Measurements from ENCODE around the gene MCF2. TPM values are rescaled to one million over a fixed set of nuclear protein-coding genes. Genes with fewer than 3 reads are reported as not detected.
"Not testable (repeated sequence)": the region's sequence is repeated elsewhere in the genome, so short reads cannot be mapped to it uniquely, and the experiment has no call there.

MCF2 gene
- total RNA-seq, 1 experiment from 2014 or later: 0.15 TPM

DNA sequence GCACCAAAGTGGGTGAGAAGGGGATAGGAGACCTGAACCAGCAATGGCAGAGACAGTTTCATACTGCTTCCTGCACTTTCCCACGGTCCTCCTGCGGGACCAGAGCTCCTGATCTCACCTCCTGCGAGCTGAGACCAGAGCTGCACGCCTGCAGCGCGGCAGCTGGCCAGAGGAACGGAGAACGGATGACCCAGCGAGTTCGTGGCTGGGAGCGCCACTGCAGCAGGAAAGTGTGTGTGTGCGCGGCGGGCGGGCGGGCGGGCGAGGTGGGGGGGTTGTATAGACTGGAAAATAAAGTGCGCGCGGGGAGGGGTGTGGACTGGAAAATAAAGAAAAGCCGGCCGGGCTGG, 16.5 kb downstream of the MCF2 start (continued):
- no peak for TF ChIP-seq EZH2phosphoT487 (IDR thresholded peaks at IDR 0.05; ENCODE audit: borderline replicate concordance)
- TF ChIP-seq SRF (IDR thresholded peaks at IDR 0.05; ENCODE audit: low read depth): no peak
- no peak for TF ChIP-seq SIN3A (IDR thresholded peaks at IDR 0.05; ENCODE audit: low read depth)

DNA sequence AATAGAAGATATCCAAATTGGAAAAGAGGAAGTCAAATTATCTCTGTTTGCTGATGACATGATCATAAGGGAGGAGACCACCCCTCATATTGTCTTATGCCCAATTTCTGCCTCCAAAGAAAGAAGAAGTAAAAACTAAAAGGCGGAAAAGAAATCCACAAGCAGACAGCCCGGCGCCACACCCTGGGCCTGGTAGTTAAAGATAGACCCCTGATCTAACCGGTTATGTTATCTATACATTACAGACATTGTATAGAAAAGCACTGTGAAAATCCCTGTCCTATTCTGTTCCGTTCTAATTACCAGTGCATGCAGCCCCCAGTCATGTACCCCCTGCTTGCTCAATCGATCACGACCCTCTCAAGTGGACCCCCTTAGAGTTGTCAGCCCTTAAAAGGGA, 22.8 kb downstream of the MCF2 start:
- H3K4me1 ChIP-seq (ENCODE audit: control insufficient read depth in 1 of 2, insufficient read depth in 2 of 2, low read length in 2 of 2); H3K27ac ChIP-seq (ENCODE audit: low read depth, low read length); H3K4me2 ChIP-seq (ENCODE audit: low read length); intact Hi-C loops (cut with micrococcal nuclease); H3K36me3 ChIP-seq (ENCODE audit: control insufficient read depth in 1 of 2, insufficient read depth in 2 of 2, low read length in 2 of 2); BruUV-seq (replicated peaks); H2AFZ ChIP-seq (ENCODE audit: low read depth, low read length, poor library complexity, severe bottlenecking); ATAC-seq; H3K79me2 ChIP-seq (ENCODE audit: insufficient read depth, low read length); H3K9ac ChIP-seq (ENCODE audit: low read length); DNase-seq (ENCODE audit: low read depth, low spot score); H3K9me3 ChIP-seq (ENCODE audit: control insufficient read depth in 1 of 2, insufficient read depth in 1 of 2, low read depth in 1 of 2, low read length in 2 of 2); CTCF ChIA-PET; RAD21 ChIA-PET (ENCODE audit: low non-redundant PET in 1 of 2, low total read pairs in 2 of 2, uncharacterized antibody in 2 of 2, unreplicated experiment in 2 of 2); H3K27me3 ChIP-seq (ENCODE audit: insufficient read depth, low read length); POLR2A ChIA-PET; H3K9me2 ChIP-seq (ENCODE audit: insufficient read depth); H4K20me1 ChIP-seq (ENCODE audit: insufficient read depth); H3K4me3 ChIP-seq (replicated peaks in 1 of 2; ENCODE audit: low read depth in 1 of 2, low read length in 2 of 2): not testable (repeated sequence)

DNA sequence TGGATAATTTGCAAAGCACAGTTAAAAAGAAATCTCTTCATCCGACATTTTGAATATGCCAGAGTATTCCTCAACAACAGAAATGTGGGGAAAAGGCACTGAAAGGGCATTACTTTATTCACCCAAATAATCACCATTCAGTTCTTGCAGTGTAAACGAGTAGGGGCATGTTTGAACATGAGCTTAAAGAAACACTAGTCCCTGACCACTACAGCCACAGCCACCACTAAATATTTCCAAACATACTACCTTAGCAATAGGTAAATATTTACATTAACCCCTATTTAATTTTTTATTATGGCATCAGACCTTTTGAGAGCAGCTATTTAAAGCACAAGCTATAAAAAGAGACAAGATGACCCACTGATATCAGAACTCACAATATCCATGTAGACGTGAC, 27.6 kb downstream of the MCF2 start:
- intact Hi-C loops (cut with micrococcal nuclease): no loop called here
- H3K27me3 ChIP-seq (ENCODE audit: insufficient read depth, low read length): no peaks in the 10 kb centered on the region
- H3K36me3 ChIP-seq (ENCODE audit: control insufficient read depth in 1 of 2, insufficient read depth in 2 of 2, low read length in 2 of 2): no peaks in the 10 kb centered on the region
- ChIA-PET CTCF (no interaction called here), POLR2A (no interaction called here), RAD21 (ENCODE audit: low non-redundant PET in 1 of 2, low total read pairs in 2 of 2, uncharacterized antibody in 2 of 2, unreplicated experiment in 2 of 2) (no interaction called here)
- H3K27ac ChIP-seq (ENCODE audit: low read depth, low read length): no peak overlapping the region
- DNase-seq (ENCODE audit: low read depth, low spot score) (no peak), ATAC-seq (no peak)
- no peaks in the 10 kb centered on the region for H4K20me1 ChIP-seq (ENCODE audit: insufficient read depth)
- no peak overlapping the region for H3K9ac ChIP-seq (ENCODE audit: low read length)
- no TSS peak for BruUV-seq (replicated peaks)
- H3K4me3 ChIP-seq (replicated peaks in 1 of 2; ENCODE audit: low read depth in 1 of 2, low read length in 2 of 2): no peak overlapping the region
- H3K4me2 ChIP-seq (ENCODE audit: low read length): no peak overlapping the region
- H3K9me2 ChIP-seq (ENCODE audit: insufficient read depth): no peaks in the 10 kb centered on the region
- no peaks in the 10 kb centered on the region for H3K4me1 ChIP-seq (ENCODE audit: control insufficient read depth in 1 of 2, insufficient read depth in 2 of 2, low read length in 2 of 2)
- H3K79me2 ChIP-seq (ENCODE audit: insufficient read depth, low read length): no peaks in the 10 kb centered on the region
- no peak overlapping the region for H2AFZ ChIP-seq (ENCODE audit: low read depth, low read length, poor library complexity, severe bottlenecking)
- no peaks in the 10 kb centered on the region for H3K9me3 ChIP-seq (ENCODE audit: control insufficient read depth in 1 of 2, insufficient read depth in 1 of 2, low read depth in 1 of 2, low read length in 2 of 2)
- TF ChIP-seq SP1 (IDR thresholded peaks at IDR 0.05; ENCODE audit: low read depth): no peak
- no peak for TF ChIP-seq JUND (IDR thresholded peaks at IDR 0.05)
- no peak for TF ChIP-seq ELF1 (IDR thresholded peaks at IDR 0.05; ENCODE audit: borderline replicate concordance, low read depth)
- no peak for TF ChIP-seq POLR2AphosphoS5 (IDR thresholded peaks at IDR 0.05; ENCODE audit: low read depth, low read length)
- TF ChIP-seq, protein P1, sequence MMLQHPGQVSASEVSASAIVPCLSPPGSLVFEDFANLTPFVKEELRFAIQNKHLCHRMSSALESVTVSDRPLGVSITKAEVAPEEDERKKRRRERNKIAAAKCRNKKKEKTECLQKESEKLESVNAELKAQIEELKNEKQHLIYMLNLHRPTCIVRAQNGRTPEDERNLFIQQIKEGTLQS (IDR thresholded peaks at IDR 0.05): no peak
- TF ChIP-seq YY1 (IDR thresholded peaks at IDR 0.05; ENCODE audit: extremely low read depth, insufficient replicate concordance, low read depth, low read length): no peak
- TF ChIP-seq CEBPB (IDR thresholded peaks at IDR 0.05; ENCODE audit: low read depth): no peak
- TF ChIP-seq, protein P2, sequence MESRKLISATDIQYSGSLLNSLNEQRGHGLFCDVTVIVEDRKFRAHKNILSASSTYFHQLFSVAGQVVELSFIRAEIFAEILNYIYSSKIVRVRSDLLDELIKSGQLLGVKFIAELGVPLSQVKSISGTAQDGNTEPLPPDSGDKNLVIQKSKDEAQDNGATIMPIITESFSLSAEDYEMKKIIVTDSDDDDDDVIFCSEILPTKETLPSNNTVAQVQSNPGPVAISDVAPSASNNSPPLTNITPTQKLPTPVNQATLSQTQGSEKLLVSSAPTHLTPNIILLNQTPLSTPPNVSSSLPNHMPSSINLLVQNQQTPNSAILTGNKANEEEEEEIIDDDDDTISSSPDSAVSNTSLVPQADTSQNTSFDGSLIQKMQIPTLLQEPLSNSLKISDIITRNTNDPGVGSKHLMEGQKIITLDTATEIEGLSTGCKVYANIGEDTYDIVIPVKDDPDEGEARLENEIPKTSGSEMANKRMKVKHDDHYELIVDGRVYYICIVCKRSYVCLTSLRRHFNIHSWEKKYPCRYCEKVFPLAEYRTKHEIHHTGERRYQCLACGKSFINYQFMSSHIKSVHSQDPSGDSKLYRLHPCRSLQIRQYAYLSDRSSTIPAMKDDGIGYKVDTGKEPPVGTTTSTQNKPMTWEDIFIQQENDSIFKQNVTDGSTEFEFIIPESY (IDR thresholded peaks at IDR 0.05; ENCODE audit: extremely low read depth, insufficient replicate concordance, low read length): no peak
- TF ChIP-seq ZNF274 (IDR thresholded peaks at IDR 0.05; ENCODE audit: low read depth, low read length): no peak
- no peak for TF ChIP-seq CBX3 (IDR thresholded peaks at IDR 0.05; ENCODE audit: low read depth)
- TF ChIP-seq TCF7L2 (IDR thresholded peaks at IDR 0.05; ENCODE audit: borderline replicate concordance, extremely low read depth, insufficient read depth, insufficient read length): no peak
- TF ChIP-seq, protein P3, sequence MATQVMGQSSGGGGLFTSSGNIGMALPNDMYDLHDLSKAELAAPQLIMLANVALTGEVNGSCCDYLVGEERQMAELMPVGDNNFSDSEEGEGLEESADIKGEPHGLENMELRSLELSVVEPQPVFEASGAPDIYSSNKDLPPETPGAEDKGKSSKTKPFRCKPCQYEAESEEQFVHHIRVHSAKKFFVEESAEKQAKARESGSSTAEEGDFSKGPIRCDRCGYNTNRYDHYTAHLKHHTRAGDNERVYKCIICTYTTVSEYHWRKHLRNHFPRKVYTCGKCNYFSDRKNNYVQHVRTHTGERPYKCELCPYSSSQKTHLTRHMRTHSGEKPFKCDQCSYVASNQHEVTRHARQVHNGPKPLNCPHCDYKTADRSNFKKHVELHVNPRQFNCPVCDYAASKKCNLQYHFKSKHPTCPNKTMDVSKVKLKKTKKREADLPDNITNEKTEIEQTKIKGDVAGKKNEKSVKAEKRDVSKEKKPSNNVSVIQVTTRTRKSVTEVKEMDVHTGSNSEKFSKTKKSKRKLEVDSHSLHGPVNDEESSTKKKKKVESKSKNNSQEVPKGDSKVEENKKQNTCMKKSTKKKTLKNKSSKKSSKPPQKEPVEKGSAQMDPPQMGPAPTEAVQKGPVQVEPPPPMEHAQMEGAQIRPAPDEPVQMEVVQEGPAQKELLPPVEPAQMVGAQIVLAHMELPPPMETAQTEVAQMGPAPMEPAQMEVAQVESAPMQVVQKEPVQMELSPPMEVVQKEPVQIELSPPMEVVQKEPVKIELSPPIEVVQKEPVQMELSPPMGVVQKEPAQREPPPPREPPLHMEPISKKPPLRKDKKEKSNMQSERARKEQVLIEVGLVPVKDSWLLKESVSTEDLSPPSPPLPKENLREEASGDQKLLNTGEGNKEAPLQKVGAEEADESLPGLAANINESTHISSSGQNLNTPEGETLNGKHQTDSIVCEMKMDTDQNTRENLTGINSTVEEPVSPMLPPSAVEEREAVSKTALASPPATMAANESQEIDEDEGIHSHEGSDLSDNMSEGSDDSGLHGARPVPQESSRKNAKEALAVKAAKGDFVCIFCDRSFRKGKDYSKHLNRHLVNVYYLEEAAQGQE (IDR thresholded peaks at IDR 0.05; ENCODE audit: low read depth): no peak

Data from HCT116 (cell line).